GM06990 (cell line): Measurements from ENCODE around the gene MAU2.

Experiments
- DNase-seq: peaks from one replicate; pipeline ENCODE4 v3.0.0-alpha.2; 2011; ENCODE audit not compliant: insufficient read length; ENCODE audit errors: extremely low read depth
- H3K27me3 ChIP-seq: replicated peaks from 2 replicates; pipeline ENCODE4 v1.6.0; 2011; ENCODE audit warnings: low read length; ENCODE audit not compliant: control insufficient read depth, insufficient read depth
- H3K36me3 ChIP-seq: 2 replicates; pipeline ENCODE4 v1.5.1; 2011; ENCODE audit warnings: low read length; ENCODE audit not compliant: control insufficient read depth, insufficient read depth
- H3K4me3 ChIP-seq: replicated peaks from 2 replicates; pipeline ENCODE4 v1.5.1; 2011; ENCODE audit warnings: low read depth, mild to moderate bottlenecking, control low read depth, low read length
- TF ChIP-seq, protein P1 (sequence below): IDR thresholded peaks from 2 replicates; pipeline ENCODE4 v1.5.1; 2011; ENCODE audit warnings: low read length, control low read depth, mild to moderate bottlenecking, inconsistent platforms; ENCODE audit not compliant: insufficient read depth, poor library complexity, severe bottlenecking

MAU2 gene

DNA sequence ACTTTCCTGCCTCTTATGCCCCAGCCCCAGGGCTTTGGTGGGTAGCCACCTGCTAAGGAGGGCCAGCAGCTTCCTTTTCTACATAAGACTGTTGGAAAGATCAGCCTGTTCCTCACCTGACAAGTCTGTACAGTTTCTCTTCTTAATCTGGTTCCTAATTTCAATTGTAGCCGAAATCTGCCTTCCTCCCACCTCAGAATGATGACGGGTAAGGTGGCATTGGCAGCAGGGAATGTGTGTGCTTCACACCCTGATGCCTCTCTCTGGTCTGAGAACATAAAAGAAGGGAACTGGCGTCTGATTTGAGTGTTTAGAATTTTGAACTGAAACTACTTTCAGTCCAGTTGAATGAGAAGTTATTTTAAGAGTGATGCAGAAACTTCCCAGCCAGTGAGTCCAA, 16.0 kb downstream of the MAU2 start:
- no peak overlapping the region for H3K4me3 ChIP-seq
- TF ChIP-seq, protein P1, sequence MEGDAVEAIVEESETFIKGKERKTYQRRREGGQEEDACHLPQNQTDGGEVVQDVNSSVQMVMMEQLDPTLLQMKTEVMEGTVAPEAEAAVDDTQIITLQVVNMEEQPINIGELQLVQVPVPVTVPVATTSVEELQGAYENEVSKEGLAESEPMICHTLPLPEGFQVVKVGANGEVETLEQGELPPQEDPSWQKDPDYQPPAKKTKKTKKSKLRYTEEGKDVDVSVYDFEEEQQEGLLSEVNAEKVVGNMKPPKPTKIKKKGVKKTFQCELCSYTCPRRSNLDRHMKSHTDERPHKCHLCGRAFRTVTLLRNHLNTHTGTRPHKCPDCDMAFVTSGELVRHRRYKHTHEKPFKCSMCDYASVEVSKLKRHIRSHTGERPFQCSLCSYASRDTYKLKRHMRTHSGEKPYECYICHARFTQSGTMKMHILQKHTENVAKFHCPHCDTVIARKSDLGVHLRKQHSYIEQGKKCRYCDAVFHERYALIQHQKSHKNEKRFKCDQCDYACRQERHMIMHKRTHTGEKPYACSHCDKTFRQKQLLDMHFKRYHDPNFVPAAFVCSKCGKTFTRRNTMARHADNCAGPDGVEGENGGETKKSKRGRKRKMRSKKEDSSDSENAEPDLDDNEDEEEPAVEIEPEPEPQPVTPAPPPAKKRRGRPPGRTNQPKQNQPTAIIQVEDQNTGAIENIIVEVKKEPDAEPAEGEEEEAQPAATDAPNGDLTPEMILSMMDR = no peak
- H3K27me3 ChIP-seq = no peaks in the 10 kb centered on the region
- DNase-seq = no peak
- H3K36me3 ChIP-seq = peaks cover 50% of the 10 kb centered on the region

DNA sequence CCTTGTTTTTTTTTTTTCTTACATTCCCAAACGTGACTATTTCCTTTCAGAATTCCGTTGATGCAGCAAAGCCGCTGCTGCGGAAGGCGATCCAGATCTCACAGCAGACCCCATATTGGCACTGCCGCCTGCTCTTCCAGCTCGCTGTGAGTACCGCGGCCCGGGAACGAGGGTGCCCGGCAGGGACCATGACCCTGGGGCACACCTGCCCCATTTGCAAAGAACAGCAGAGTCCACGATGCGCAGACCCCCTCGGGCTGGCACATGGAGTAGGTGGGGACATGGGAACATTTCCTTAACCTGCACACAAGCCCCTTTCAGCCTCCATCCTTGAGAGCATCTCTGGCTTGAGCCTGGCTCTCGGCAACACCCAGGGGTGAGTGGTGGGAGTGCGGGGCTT, 16.5 kb downstream of the MAU2 start:
- DNase-seq = no peak
- Histone ChIP-seq H3K4me3 (no peak overlapping the region), H3K27me3 (no peaks in the 10 kb centered on the region), H3K36me3 (peaks cover 52% of the 10 kb centered on the region)
- TF ChIP-seq, protein P1 = no peak

DNA sequence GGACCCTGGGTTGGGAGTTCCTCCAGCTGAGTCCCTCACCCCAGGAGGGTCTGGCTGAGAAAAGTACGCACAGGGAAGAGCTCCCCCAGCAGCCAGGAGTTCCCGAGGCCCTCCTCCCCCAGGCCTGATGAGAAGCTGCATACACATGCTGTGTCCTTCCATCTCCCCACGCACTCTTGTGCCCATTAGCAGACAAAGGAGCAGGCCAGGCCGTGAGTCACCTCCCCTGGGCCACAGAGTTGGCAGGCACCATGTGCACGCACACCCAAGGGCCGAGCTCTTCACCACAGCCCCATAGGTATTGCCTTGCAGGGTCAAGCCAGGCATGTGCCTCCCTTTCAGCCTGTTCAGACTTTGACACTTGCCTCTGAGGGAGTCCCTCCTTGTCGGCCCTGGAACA, 17.5 kb downstream of the MAU2 start:
- Histone ChIP-seq H3K36me3 (peaks cover 58% of the 10 kb centered on the region), H3K27me3 (no peaks in the 10 kb centered on the region), H3K4me3 (no peak overlapping the region)
- TF ChIP-seq, protein P1 = no peak
- no peak for DNase-seq

DNA sequence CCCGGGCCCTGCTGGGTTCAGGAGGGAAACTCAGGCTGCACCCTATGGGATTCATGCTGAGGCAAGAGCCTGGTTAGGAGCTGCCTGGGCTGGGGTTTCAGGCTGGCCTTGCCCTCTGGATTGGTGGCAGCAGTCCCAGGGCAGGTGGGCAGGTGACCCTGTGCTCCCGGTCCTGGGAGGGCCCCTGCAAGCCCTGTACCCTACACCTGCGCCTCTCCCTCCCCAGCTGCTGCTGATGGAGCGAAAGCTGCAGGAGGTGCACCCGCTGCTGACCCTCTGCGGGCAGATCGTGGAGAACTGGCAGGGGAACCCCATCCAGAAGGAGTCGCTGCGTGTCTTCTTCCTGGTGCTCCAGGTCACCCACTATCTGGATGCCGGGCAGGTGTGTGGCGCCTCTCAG, 20.4 kb downstream of the MAU2 start:
- DNase-seq = no peak
- H3K4me3 ChIP-seq = no peak overlapping the region
- TF ChIP-seq, protein P1 = no peak
- peaks cover 65% of the 10 kb centered on the region for H3K36me3 ChIP-seq
- H3K27me3 ChIP-seq = no peaks in the 10 kb centered on the region

DNA sequence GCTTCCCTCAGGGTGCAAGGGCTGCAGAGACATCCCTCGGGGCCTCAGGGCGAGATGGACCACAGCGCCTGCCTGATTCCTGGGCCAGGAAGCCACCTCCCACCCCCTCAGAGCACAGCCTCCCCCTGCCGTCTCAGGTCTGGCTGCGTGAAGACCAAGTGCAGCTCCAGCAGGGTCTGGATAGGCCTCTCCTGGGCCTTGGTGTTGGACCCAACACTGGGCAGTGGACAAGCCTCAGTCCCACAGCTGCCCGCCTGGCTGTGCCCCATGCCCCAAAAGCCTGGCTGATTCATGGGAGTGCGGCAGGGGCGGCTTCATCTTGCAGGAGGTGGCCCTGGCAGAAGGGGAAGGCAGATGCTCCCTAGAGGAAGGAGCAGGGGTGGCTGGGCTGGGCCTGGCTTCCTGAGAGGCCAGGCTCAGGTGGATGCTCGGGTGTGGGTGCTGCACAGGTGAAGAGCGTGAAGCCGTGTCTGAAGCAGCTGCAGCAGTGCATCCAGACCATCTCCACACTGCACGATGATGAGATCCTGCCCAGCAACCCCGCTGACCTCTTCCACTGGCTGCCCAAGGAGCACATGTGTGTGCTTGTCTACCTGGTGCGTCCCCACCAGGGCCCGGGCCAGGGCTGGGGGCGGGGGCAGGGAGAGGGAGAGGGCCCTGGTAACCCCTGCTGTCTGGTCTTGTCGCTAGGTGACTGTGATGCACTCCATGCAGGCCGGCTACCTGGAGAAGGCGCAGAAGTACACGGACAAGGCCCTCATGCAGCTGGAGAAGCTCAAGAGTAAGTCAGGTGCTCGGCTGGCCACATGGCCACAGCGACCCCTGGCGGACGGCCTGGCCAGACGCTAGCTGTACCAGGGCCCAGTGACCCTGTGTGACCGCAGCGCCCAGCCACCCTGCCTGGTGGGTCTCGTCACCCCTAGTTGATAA, 21.7 kb downstream of the MAU2 start:
- TF ChIP-seq, protein P1 = peak; percentile 87
- peaks cover 69% of the 10 kb centered on the region for H3K36me3 ChIP-seq
- no peaks in the 10 kb centered on the region for H3K27me3 ChIP-seq
- no peak overlapping the region for H3K4me3 ChIP-seq
- DNase-seq = no peak
